ENCODE measurements around the gene ANKH. TPM values are rescaled to one million over a fixed set of nuclear protein-coding genes. Genes with fewer than 3 reads are reported as not detected.

The ANKH gene
- total and polyA plus RNA-seq, 2 of the 13 experiments (the other 11 are each of a cell fraction or from before 2014, with no cell fraction given), result 25.0 to 36.0 TPM

- TF ChIP-seq, protein P1, sequence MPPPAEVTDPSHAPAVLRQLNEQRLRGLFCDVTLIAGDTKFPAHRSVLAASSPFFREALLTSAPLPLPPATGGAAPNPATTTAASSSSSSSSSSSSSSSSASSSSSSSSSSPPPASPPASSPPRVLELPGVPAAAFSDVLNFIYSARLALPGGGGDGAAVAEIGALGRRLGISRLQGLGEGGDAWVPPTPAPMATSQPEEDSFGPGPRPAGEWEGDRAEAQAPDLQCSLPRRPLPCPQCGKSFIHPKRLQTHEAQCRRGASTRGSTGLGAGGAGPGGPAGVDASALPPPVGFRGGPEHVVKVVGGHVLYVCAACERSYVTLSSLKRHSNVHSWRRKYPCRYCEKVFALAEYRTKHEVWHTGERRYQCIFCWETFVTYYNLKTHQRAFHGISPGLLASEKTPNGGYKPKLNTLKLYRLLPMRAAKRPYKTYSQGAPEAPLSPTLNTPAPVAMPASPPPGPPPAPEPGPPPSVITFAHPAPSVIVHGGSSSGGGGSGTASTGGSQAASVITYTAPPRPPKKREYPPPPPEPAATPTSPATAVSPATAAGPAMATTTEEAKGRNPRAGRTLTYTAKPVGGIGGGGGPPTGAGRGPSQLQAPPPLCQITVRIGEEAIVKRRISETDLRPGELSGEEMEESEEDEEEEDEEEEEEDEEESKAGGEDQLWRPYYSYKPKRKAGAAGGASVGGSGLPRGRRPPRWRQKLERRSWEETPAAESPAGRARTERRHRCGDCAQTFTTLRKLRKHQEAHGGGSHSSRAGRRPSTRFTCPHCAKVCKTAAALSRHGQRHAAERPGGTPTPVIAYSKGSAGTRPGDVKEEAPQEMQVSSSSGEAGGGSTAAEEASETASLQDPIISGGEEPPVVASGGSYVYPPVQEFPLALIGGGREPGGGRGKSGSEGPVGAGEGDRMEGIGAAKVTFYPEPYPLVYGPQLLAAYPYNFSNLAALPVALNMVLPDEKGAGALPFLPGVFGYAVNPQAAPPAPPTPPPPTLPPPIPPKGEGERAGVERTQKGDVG (CRISPR knock-in tag; IDR thresholded peaks at IDR 0.05; ENCODE audit: borderline replicate concordance), result no peak
- TF ChIP-seq SP2 (CRISPR knock-in tag; IDR thresholded peaks at IDR 0.05) (no peak), ZNF256 (CRISPR knock-in tag; conservative IDR thresholded peaks at IDR 0.05) (no peak), FOXA1 (IDR thresholded peaks at IDR 0.05) (no peak), FOXA1 (CRISPR knock-in tag; IDR thresholded peaks at IDR 0.05) (0 out of 2 replicates have a peak, but pooled peaks have one; percentile 35), DZIP1 (CRISPR knock-in tag; IDR thresholded peaks at IDR 0.05) (no peak), ZBTB25 (CRISPR knock-in tag; IDR thresholded peaks at IDR 0.05) (no peak), ELF4 (CRISPR knock-in tag; IDR thresholded peaks at IDR 0.05; ENCODE audit: borderline replicate concordance) (no peak), TMF1 (CRISPR knock-in tag; IDR thresholded peaks at IDR 0.05; ENCODE audit: low read depth) (no peak), ZUFSP (CRISPR knock-in tag; IDR thresholded peaks at IDR 0.05; ENCODE audit: borderline replicate concordance) (no peak), PHF5A (CRISPR knock-in tag; IDR thresholded peaks at IDR 0.05; ENCODE audit: low read depth, unreplicated experiment) (no peak), TBX2 (CRISPR knock-in tag; IDR thresholded peaks at IDR 0.05; ENCODE audit: borderline replicate concordance) (no peak)
- TF ChIP-seq, protein P2, sequence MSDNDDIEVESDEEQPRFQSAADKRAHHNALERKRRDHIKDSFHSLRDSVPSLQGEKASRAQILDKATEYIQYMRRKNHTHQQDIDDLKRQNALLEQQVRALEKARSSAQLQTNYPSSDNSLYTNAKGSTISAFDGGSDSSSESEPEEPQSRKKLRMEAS (IDR thresholded peaks at IDR 0.05), result 0 out of 2 replicates have a peak, but pooled peaks have one; percentile 20
- TF ChIP-seq, protein P3, sequence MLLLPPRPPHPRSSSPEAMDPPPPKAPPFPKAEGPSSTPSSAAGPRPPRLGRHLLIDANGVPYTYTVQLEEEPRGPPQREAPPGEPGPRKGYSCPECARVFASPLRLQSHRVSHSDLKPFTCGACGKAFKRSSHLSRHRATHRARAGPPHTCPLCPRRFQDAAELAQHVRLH (CRISPR knock-in tag; IDR thresholded peaks at IDR 0.05; ENCODE audit: borderline replicate concordance, low read depth), result no peak
- TF ChIP-seq, protein P4, sequence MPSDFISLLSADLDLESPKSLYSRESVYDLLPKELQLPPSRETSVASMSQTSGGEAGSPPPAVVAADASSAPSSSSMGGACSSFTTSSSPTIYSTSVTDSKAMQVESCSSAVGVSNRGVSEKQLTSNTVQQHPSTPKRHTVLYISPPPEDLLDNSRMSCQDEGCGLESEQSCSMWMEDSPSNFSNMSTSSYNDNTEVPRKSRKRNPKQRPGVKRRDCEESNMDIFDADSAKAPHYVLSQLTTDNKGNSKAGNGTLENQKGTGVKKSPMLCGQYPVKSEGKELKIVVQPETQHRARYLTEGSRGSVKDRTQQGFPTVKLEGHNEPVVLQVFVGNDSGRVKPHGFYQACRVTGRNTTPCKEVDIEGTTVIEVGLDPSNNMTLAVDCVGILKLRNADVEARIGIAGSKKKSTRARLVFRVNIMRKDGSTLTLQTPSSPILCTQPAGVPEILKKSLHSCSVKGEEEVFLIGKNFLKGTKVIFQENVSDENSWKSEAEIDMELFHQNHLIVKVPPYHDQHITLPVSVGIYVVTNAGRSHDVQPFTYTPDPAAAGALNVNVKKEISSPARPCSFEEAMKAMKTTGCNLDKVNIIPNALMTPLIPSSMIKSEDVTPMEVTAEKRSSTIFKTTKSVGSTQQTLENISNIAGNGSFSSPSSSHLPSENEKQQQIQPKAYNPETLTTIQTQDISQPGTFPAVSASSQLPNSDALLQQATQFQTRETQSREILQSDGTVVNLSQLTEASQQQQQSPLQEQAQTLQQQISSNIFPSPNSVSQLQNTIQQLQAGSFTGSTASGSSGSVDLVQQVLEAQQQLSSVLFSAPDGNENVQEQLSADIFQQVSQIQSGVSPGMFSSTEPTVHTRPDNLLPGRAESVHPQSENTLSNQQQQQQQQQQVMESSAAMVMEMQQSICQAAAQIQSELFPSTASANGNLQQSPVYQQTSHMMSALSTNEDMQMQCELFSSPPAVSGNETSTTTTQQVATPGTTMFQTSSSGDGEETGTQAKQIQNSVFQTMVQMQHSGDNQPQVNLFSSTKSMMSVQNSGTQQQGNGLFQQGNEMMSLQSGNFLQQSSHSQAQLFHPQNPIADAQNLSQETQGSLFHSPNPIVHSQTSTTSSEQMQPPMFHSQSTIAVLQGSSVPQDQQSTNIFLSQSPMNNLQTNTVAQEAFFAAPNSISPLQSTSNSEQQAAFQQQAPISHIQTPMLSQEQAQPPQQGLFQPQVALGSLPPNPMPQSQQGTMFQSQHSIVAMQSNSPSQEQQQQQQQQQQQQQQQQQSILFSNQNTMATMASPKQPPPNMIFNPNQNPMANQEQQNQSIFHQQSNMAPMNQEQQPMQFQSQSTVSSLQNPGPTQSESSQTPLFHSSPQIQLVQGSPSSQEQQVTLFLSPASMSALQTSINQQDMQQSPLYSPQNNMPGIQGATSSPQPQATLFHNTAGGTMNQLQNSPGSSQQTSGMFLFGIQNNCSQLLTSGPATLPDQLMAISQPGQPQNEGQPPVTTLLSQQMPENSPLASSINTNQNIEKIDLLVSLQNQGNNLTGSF (CRISPR knock-in tag; IDR thresholded peaks at IDR 0.05), result no peak
Observed at GRCh38 chr5:14773588-14773987, 98.0 kb downstream of the ANKH start (continued).
